Uterus (tissue), 2 donors: Measurements from ENCODE around the gene HHAT.

ENCODE experiments used
- CTCF ChIP-seq, 4 experiments: fragments of 200-600 bp in 2 of 4; fragments of 450-650 bp in 2 of 4; sonication (generic) in 2 of 4; IDR thresholded peaks; one replicate each; pipeline ENCODE4 v1.5.1; 2016 to 2019; ENCODE audit warnings: antibody characterized with exemption in 4 of 4, mild to moderate bottlenecking in 2 of 4, moderate library complexity in 1 of 4
- POLR2A ChIP-seq, 2 donors: fragments of 450-650 bp; IDR thresholded peaks; one replicate each; pipeline ENCODE4 v1.6.1; 2016; ENCODE audit warnings: antibody characterized with exemption in 2 of 2, mild to moderate bottlenecking in 1 of 2, moderate library complexity in 1 of 2

GRCh38 chr1:210496063-210496462 lies 167.4 kb downstream of the HHAT start:
- TF ChIP-seq CTCF (IDR thresholded peaks at IDR 0.05), result no peak
- TF ChIP-seq POLR2A (IDR thresholded peaks at IDR 0.05), result no peak
